ENCODE measurements around the gene PLAC1.

The PLAC1 gene

DNA sequence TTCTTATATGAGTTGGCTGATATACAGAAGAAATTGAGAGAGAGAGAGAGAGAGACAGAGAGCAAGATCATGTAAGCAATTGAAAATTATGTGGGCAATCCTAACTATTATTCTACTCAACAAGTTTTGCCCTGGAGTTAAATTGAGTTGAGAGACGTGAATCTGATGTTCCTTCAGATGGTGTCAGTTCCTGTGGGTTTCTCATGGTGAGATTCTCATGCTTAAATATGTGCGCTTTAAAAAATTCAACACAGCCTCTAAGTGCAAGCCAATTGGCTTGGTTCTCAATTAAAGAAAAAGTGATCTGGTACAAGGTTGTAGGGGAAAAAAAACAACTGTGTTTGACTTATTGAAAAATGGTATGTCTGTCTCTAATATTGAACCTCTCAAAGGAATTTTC is 35.4 kb upstream of the PLAC1 start:
- Histone ChIP-seq H3K9ac (no peak overlapping the region), H4K20me1 (ENCODE audit: insufficient read depth) (no peaks in the 10 kb centered on the region), H3K79me2 (ENCODE audit: insufficient read depth, low read depth) (no peaks in the 10 kb centered on the region), H3K4me1 (ENCODE audit: low read depth, poor library complexity, severe bottlenecking) (no peaks in the 10 kb centered on the region), H3K27me3 (ENCODE audit: insufficient read depth, low read depth) (no peaks in the 10 kb centered on the region), H3K36me3 (ENCODE audit: insufficient read depth) (no peaks in the 10 kb centered on the region), H3K4me2 (no peak overlapping the region), H2AFZ (ENCODE audit: low read depth) (no peak overlapping the region), H3K4me3 (IDR thresholded peaks at IDR 0.05; ENCODE audit: insufficient read depth, low read depth, low read length) (no peak overlapping the region), H3K27ac (no peak overlapping the region)
- TF ChIP-seq, protein P1, sequence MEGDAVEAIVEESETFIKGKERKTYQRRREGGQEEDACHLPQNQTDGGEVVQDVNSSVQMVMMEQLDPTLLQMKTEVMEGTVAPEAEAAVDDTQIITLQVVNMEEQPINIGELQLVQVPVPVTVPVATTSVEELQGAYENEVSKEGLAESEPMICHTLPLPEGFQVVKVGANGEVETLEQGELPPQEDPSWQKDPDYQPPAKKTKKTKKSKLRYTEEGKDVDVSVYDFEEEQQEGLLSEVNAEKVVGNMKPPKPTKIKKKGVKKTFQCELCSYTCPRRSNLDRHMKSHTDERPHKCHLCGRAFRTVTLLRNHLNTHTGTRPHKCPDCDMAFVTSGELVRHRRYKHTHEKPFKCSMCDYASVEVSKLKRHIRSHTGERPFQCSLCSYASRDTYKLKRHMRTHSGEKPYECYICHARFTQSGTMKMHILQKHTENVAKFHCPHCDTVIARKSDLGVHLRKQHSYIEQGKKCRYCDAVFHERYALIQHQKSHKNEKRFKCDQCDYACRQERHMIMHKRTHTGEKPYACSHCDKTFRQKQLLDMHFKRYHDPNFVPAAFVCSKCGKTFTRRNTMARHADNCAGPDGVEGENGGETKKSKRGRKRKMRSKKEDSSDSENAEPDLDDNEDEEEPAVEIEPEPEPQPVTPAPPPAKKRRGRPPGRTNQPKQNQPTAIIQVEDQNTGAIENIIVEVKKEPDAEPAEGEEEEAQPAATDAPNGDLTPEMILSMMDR (conservative IDR thresholded peaks at IDR 0.05; ENCODE audit: low read depth, low read length) = no peak

DNA sequence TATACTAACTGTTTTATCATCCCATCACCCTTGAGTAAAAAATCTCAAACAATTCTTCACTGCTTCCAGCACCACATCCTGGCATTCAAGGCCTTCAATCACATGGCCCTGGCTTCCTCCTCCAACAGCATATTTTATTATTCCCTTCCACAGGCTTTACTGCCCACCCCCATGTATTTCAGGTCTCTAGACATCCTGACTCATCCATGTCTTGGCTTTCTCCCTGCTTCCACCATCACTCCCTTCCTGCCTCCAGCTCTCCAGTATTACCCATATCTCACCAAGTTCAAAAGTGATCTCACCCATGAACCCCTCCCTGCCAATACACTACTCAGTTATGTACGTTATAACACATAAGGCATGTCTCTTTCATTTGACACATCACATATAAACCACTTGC is 34.7 kb upstream of the PLAC1 start:
- H3K4me2 ChIP-seq = no peak overlapping the region
- no peaks in the 10 kb centered on the region for H3K27me3 ChIP-seq (ENCODE audit: insufficient read depth, low read depth)
- TF ChIP-seq, protein P1 (conservative IDR thresholded peaks at IDR 0.05; ENCODE audit: low read depth, low read length) = no peak
- no peaks in the 10 kb centered on the region for H3K79me2 ChIP-seq (ENCODE audit: insufficient read depth, low read depth)
- no peaks in the 10 kb centered on the region for H3K4me1 ChIP-seq (ENCODE audit: low read depth, poor library complexity, severe bottlenecking)
- no peak overlapping the region for H3K4me3 ChIP-seq (IDR thresholded peaks at IDR 0.05; ENCODE audit: insufficient read depth, low read depth, low read length)
- no peak overlapping the region for H2AFZ ChIP-seq (ENCODE audit: low read depth)
- H3K36me3 ChIP-seq (ENCODE audit: insufficient read depth) = no peaks in the 10 kb centered on the region
- H4K20me1 ChIP-seq (ENCODE audit: insufficient read depth) = no peaks in the 10 kb centered on the region
- H3K27ac ChIP-seq = no peak overlapping the region
- H3K9ac ChIP-seq = no peak overlapping the region

DNA sequence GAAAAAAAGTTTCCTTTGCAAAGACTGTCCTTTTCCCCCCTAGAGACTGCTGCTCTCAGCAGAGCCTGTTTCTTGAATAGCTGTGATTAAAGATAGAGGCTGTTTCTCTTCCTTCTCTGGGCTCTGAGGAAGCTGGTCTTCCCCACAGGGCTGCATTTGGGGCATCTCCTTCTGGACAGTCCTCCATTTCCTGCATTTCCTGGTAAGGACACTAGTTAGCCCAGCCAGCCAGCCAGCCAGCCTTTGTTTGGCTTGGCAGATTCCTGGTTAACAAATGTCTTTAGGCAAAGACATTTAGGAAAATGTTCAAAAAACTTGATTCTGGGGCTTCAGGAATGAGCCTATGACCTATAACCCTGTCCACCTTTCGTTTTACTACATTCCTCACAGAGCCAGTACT is 34.0 kb upstream of the PLAC1 start:
- H3K36me3 ChIP-seq (ENCODE audit: insufficient read depth) = no peaks in the 10 kb centered on the region
- TF ChIP-seq, protein P1 (conservative IDR thresholded peaks at IDR 0.05; ENCODE audit: low read depth, low read length) = no peak
- H3K4me2 ChIP-seq = no peak overlapping the region
- no peak overlapping the region for H3K4me3 ChIP-seq (IDR thresholded peaks at IDR 0.05; ENCODE audit: insufficient read depth, low read depth, low read length)
- H3K9ac ChIP-seq = no peak overlapping the region
- H3K79me2 ChIP-seq (ENCODE audit: insufficient read depth, low read depth) = no peaks in the 10 kb centered on the region
- no peak overlapping the region for H2AFZ ChIP-seq (ENCODE audit: low read depth)
- no peaks in the 10 kb centered on the region for H3K4me1 ChIP-seq (ENCODE audit: low read depth, poor library complexity, severe bottlenecking)
- H4K20me1 ChIP-seq (ENCODE audit: insufficient read depth) = no peaks in the 10 kb centered on the region
- H3K27me3 ChIP-seq (ENCODE audit: insufficient read depth, low read depth) = no peaks in the 10 kb centered on the region
- no peak overlapping the region for H3K27ac ChIP-seq

DNA sequence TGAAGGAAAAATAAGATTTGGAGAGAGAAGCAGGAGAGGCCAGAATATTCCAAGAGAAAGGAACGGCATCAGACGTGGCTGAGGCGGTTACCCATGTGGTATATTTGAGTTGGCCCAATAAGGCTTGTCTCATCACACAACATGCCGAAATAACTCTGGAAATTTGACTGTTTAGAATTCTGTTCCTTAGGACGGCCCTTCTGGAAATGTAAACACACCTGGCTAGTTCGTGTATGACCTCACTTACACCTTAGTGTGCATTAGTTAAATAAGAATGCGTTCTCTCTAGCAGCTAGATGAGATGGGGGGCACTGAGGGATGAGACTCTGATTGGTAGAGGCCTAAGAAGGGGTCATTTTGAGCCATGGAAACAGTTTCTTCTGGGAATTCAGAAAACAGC is 33.2 kb upstream of the PLAC1 start:
- Histone ChIP-seq H3K36me3 (ENCODE audit: insufficient read depth) (no peaks in the 10 kb centered on the region), H3K27ac (no peak overlapping the region), H3K4me1 (ENCODE audit: low read depth, poor library complexity, severe bottlenecking) (no peaks in the 10 kb centered on the region), H3K79me2 (ENCODE audit: insufficient read depth, low read depth) (no peaks in the 10 kb centered on the region), H4K20me1 (ENCODE audit: insufficient read depth) (no peaks in the 10 kb centered on the region), H3K4me2 (no peak overlapping the region), H3K9ac (no peak overlapping the region), H3K27me3 (ENCODE audit: insufficient read depth, low read depth) (no peaks in the 10 kb centered on the region), H3K4me3 (IDR thresholded peaks at IDR 0.05; ENCODE audit: insufficient read depth, low read depth, low read length) (no peak overlapping the region), H2AFZ (ENCODE audit: low read depth) (no peak overlapping the region)
- TF ChIP-seq, protein P1 (conservative IDR thresholded peaks at IDR 0.05; ENCODE audit: low read depth, low read length) = no peak

DNA sequence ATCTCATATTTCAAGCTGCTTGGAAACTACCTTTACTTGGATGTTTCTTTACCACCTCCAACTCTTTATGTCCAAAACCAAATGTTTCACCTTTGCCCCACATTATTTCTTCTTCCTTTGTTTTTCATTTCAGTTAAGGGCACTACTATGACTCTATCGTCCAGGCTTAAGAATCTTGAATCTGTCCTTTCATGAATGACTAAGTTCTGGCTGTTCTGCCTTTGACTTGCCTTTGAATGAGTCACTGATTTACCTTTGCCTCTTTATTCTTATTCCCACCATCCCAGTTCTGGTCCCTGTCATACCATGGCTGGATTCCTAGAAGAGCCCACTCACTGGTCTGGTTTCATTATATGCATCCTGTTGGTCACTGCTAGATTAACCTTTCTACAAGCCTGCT is 30.6 kb upstream of the PLAC1 start:
- no peak overlapping the region for H3K4me2 ChIP-seq

More for the DNA sequence above, 30.6 kb upstream of the PLAC1 start:
- no peaks in the 10 kb centered on the region for H3K79me2 ChIP-seq (ENCODE audit: insufficient read depth, low read depth)
- H4K20me1 ChIP-seq (ENCODE audit: insufficient read depth) = no peaks in the 10 kb centered on the region
- no peak overlapping the region for H2AFZ ChIP-seq (ENCODE audit: low read depth)
- H3K36me3 ChIP-seq (ENCODE audit: insufficient read depth) = no peaks in the 10 kb centered on the region
- H3K27ac ChIP-seq = no peak overlapping the region
- no peak overlapping the region for H3K9ac ChIP-seq
- TF ChIP-seq, protein P1 (conservative IDR thresholded peaks at IDR 0.05; ENCODE audit: low read depth, low read length) = no peak
- H3K4me1 ChIP-seq (ENCODE audit: low read depth, poor library complexity, severe bottlenecking) = no peaks in the 10 kb centered on the region
- no peak overlapping the region for H3K4me3 ChIP-seq (IDR thresholded peaks at IDR 0.05; ENCODE audit: insufficient read depth, low read depth, low read length)
- H3K27me3 ChIP-seq (ENCODE audit: insufficient read depth, low read depth) = no peaks in the 10 kb centered on the region
